IPS DF 6.9 (cell line): ENCODE results near the gene MYMK.

Experiments used
- DNase-seq: peaks from one replicate; pipeline ENCODE4 v3.0.0-alpha.2; 2013; ENCODE audit warnings: low read depth, low spot score
- H3K27ac ChIP-seq: one replicate; pipeline ENCODE4 v1.5.1; 2013; ENCODE audit warnings: low read length, control low read depth
- H3K27me3 ChIP-seq: 2 replicates; pipeline ENCODE4 v1.6.1; 2013; ENCODE audit warnings: mild to moderate bottlenecking, low read length; ENCODE audit not compliant: control insufficient read depth, insufficient read depth
- H3K36me3 ChIP-seq: 2 replicates; pipeline ENCODE4 v1.6.1; 2013; ENCODE audit warnings: low read length; ENCODE audit not compliant: control insufficient read depth, insufficient read depth
- H3K4me1 ChIP-seq: 2 replicates; pipeline ENCODE4 v1.6.1; 2013; ENCODE audit warnings: low read length; ENCODE audit not compliant: control insufficient read depth, insufficient read depth
- H3K4me3 ChIP-seq: 2 replicates; pipeline ENCODE4 v1.5.1; 2013; ENCODE audit warnings: mild to moderate bottlenecking, low read length
- H3K9me3 ChIP-seq: 2 replicates; pipeline ENCODE4 v1.6.1; 2013; ENCODE audit warnings: low read length, inconsistent platforms; ENCODE audit not compliant: control insufficient read depth, insufficient read depth
- WGBS: extraction: QIAGEN DNeasy Blood & Tissue Kit; methylation state at CpG from one replicate; pipeline ENCODE4 v1.1.7; 2013; ENCODE audit warnings: mixed read lengths, missing lambda C conversion rate; ENCODE audit not compliant: insufficient read length, insufficient coverage; 5-methylcytosine and 5-hydroxymethylcytosine counted together

The MYMK gene

DNA sequence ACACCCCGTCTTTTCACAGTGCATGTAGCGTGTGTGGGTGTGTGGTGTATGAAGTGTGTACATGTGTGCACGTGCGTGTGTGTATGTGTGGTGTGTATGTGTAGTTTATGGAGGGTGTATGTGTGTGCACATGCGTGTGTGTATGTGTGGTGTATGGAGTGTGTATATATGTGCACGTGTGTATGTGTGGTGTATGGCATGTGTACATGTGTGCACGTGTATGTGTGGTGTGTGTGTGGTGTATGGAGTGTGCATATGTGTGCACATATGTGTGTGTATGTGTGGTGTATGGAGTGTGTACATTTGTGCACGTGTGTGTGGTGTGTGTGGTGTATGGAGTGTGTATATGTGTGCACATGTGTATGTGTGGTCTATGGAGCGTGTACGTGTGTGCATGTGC is 13.2 kb downstream of the MYMK start:
- WGBS: 100% methylated on average over 5 of the region's 10 CpGs
- DNase-seq: no peak
- no peaks in the 10 kb centered on the region for H3K9me3 ChIP-seq
- H3K36me3 ChIP-seq: no peaks in the 10 kb centered on the region
- H3K27me3 ChIP-seq: no peaks in the 10 kb centered on the region
- no peak overlapping the region for H3K27ac ChIP-seq
- H3K4me1 ChIP-seq: peaks cover 11% of the 10 kb centered on the region
- no peak overlapping the region for H3K4me3 ChIP-seq

DNA sequence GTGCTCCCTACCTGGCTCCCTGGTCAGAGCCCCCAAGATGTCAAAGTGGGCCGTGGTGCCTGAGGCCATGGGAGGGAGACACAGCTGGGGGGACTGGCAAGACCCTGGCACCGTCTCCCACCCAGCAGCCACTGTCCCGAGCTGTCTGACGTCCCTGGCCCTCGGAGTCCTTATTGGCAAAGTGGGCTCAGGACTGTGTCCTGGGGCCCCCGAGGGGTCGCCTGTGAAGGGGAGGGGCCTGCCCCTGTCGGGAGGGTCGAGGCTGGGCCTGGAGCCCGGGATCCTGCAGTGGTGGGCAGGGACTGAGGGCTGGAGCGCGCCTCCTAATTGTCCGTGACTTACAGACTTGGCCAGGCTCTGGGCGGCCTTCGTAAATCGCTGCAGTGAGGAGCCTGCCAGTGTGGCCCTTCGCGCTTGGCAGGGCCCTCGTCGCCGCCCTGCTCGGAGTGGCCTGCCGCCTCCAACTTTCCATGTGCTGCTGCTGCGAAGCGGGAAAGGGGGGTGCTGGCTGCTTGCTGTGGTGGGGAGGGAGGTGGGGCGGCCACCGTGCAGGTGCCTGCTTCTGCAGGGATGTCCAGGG is 13.7 kb downstream of the MYMK start:
- H3K4me3 ChIP-seq: no peak overlapping the region
- DNase-seq: no peak
- no peaks in the 10 kb centered on the region for H3K36me3 ChIP-seq
- H3K27me3 ChIP-seq: no peaks in the 10 kb centered on the region
- whole genome bisulfite sequencing: no CpG with 5 or more reads among the region's 27 CpGs
- H3K4me1 ChIP-seq: peaks cover 11% of the 10 kb centered on the region
- H3K9me3 ChIP-seq: no peaks in the 10 kb centered on the region
- no peak overlapping the region for H3K27ac ChIP-seq

DNA sequence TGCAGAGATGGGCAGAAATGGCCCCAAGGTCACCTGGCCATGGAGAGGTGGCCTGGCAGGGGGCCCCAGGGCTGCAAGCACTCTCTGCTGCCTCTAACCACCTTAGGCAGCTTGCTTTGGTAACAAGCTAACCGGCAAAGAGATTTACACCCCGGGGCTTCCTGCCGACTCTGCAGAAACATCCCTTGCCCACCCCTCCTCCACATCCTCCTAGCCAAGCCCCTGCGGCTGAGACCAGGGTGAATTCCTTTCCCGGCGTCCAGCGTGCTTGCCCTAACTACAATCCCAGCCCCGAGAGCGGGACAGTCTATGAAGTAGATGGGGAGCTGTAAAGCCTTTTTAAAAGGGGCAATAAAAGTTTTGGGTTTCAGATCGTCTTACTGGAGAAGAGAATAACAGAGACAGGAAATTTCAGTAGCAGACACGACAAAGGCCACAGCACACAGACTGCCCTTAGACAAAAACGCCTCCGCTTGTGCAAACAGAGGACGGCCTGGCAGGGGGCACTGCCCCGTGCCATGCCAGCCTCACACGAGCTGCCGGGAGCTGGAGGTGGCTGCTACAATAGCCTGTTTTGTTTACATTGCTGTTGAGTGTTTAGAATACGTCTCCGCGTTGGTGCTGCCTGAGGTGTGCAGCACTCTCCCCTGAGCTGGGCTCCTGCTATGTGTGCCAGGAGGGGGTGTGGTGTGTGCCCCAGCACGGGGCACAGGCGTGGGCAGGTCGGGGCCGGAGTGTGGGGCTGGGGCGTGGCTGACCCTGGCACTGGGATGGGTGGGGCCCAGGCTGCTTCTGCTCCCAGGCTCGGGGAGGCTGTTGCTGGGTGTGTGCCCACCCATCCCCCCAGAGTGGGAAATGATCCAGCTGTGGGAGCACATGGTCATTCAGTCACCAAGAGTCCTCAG is 15.3 kb downstream of the MYMK start:
- Histone ChIP-seq H3K4me3 (no peak overlapping the region), H3K27ac (no peak overlapping the region)
- WGBS: no CpG with 5 or more reads among the region's 26 CpGs

DNA sequence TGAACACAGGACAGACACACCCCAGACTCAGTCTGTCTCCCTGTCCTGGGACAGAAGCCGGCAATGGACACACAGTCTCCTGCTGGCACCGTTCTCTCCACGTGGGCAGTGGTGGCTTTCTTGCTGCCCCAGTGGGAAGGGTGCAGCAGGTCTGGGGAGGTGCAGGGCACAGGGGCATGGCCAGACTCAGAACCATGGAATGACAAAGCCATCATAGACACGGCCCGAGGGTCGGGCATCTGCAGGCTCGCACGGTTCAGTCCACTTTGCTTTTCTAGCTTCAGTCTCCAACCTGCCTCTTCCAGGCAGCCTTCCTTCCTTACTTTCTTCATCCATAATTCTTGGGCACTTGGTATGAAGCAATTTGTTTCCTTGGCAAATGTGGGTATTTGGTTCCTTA is 16.7 kb downstream of the MYMK start:
- H3K27ac ChIP-seq: no peak overlapping the region
- no peak for DNase-seq
- peaks cover 9% of the 10 kb centered on the region; the same call in 1 of the 2 replicates for H3K4me1 ChIP-seq
- H3K4me3 ChIP-seq: no peak overlapping the region
- WGBS: no CpG with 5 or more reads among the region's 8 CpGs
- H3K36me3 ChIP-seq: no peaks in the 10 kb centered on the region
- no peaks in the 10 kb centered on the region for H3K9me3 ChIP-seq
- H3K27me3 ChIP-seq: no peaks in the 10 kb centered on the region

More for the DNA sequence above, 15.3 kb downstream of the MYMK start:
- Histone ChIP-seq H3K4me1 (peaks cover 11% of the 10 kb centered on the region), H3K36me3 (no peaks in the 10 kb centered on the region), H3K27me3 (no peaks in the 10 kb centered on the region), H3K9me3 (no peaks in the 10 kb centered on the region)
- DNase-seq: no peak

DNA sequence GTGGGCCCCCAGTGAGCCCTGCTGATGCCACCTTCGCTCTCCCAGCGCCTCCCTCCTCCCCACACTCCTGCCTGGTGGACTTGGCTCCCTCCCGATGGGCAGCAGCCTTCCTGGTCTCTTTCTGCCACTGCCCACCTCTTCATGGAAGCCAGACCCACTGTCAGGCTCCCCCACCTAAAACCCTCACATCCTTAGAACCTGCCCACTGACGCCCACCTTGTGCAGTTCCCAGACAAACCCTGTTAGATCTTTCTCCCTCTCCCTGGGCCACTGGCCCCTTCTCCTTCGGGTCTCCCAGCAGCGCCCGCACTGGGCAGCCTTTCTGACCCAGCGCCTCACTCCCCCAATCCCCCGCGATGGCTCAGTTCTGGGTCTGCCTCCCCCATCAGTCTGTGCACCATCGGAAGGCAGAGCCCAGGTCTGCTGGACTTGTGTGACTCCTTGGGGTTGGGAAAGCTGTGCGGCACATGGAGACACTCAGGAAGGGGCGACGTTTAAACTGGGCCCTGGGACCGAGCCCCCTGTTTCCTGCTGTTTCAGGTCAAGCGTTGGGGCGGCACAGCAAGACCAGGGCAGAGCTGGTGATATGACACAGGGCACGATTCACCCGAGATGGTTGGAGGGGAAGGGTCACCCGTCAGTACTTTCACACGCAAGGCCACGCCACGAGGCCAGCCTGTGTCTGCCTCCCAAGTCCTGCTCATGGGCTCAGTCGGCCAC is 17.4 kb downstream of the MYMK start:
- no CpG with 5 or more reads among the region's 24 CpGs for WGBS
- Histone ChIP-seq H3K27me3 (no peaks in the 10 kb centered on the region), H3K4me1 (peaks cover 5% of the 10 kb centered on the region; the same call in 1 of the 2 replicates)

DNA sequence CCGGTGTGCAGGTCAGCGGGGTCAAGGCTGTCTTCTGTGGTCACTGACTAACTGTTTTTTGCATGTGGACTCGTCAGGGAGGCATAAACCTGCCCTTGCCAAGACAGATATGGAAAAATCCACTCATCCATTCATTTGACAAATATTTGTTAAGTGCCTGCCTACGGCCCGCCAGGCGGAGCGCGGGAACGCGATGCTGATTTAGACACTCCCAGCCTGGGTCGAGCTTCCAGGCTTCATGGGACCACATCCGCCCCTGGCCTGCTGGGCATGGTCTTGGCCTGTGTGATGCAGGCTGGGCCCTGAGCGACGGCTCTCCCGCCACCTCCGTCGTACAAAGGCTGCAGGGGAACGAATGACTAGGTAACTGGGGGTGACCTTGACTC is 18.1 kb downstream of the MYMK start:
- no peaks in the 10 kb centered on the region for H3K9me3 ChIP-seq
- no peak overlapping the region for H3K4me3 ChIP-seq
- no peaks in the 10 kb centered on the region for H3K36me3 ChIP-seq
- WGBS: no CpG with 5 or more reads among the region's 18 CpGs
- no peak for DNase-seq
- H3K27ac ChIP-seq: no peak overlapping the region
- peaks cover 4% of the 10 kb centered on the region; the same call in 1 of the 2 replicates for H3K4me1 ChIP-seq
- no peaks in the 10 kb centered on the region for H3K27me3 ChIP-seq

More for the DNA sequence above, 17.4 kb downstream of the MYMK start:
- DNase-seq: no peak
- H3K36me3 ChIP-seq: no peaks in the 10 kb centered on the region
- no peaks in the 10 kb centered on the region for H3K9me3 ChIP-seq
- H3K4me3 ChIP-seq: no peak overlapping the region
- H3K27ac ChIP-seq: no peak overlapping the region

DNA sequence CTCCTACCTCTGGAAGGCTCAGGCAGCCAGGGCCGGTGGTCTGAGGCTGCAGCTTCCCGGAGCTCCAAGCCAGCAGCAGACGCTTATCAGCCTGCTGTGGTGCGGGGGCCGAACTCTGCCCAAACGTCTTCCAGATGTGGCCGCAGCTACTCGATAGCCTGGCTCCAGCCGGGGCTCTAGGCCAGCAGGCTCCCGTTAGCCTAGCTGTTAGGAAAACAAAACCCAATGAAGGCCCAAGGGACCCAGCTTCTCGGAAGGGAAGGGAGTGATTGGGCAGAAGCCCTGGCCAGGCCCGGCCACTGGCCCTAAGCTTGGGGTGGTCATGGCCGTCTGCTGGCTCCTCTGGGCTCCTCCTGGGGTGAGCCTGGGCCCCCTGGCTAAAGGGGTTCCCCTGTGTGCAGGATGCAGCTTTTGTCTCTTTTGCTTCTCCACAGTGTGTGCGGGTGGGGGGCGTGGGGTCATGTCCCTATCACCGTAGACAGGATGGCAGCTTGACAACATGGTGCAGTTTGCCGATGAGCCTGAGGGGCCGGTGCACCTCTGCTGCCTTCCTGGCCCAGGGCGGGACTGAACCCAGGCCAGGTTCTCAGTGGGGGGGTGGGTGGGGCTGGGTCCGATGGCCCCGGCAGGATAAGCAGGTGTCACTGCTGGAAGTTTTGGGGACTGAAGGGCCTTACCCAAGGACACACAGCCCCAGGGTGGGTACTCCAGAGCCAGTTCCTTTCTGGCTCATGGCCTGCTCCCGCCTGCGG is 18.7 kb downstream of the MYMK start:
- H3K36me3 ChIP-seq: no peaks in the 10 kb centered on the region
- H3K4me1 ChIP-seq: peaks cover 4% of the 10 kb centered on the region; the same call in 1 of the 2 replicates
- H3K27ac ChIP-seq: no peak overlapping the region
- no CpG with 5 or more reads among the region's 23 CpGs for WGBS
- H3K4me3 ChIP-seq: no peak overlapping the region
- DNase-seq: no peak
- H3K9me3 ChIP-seq: no peaks in the 10 kb centered on the region
- H3K27me3 ChIP-seq: no peaks in the 10 kb centered on the region

DNA sequence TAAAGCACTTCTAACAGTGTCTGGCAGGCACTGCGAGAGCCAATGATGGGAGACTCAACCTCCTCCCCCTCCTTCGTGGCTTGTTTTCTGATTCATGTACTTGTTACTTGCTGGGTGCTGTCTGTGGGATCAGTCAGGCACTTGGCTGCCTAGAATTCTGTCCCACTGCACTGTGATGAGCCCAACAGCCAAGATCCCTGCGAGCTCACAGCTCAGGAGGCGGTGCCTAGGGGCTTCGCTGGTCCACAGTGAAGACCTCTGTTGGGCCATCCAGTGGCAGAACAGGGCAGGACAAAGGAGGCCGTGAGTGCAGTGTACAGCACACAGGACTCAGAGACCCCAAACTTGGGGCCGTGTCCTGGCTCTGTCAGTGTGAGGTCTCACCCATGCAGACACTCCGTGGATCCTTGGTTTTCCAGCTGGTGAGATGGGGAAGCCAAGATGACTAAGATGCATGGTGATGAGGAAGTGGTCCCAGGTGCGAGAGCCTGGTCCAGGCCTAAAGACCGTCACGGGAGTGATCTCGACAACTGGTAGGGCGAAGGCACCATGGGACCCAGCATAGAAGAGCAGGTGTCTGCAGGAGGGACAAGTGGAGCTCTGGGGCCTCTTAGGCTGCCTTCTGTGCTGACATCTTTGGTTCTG is 19.5 kb downstream of the MYMK start:
- no peak overlapping the region for H3K4me3 ChIP-seq
- no peak for DNase-seq
- H3K4me1 ChIP-seq: peaks cover 4% of the 10 kb centered on the region; the same call in 1 of the 2 replicates
- WGBS: no CpG with 5 or more reads among the region's 13 CpGs
- H3K27ac ChIP-seq: no peak overlapping the region
- H3K9me3 ChIP-seq: no peaks in the 10 kb centered on the region
- no peaks in the 10 kb centered on the region for H3K36me3 ChIP-seq
- H3K27me3 ChIP-seq: no peaks in the 10 kb centered on the region

DNA sequence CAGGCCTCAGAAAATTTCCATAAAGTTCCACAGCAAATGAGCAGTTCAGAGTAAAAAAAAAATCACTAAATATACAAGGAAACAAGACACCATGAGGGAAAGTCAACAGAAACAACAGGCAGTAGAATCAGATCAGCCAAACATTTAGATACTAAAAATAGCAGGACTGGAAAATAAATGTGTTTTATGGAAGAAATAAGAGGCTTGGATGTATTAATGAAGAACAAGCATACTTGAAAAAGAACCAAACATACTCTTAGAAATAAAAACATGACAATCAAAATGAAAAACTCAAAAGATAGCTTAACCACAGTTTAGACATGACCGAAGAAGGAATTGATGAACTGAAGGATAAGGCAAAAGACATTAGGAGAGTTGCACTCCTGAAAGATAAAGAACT is 22.6 kb downstream of the MYMK start:
- no peaks in the 10 kb centered on the region for H3K36me3 ChIP-seq
- H3K4me1 ChIP-seq: no peaks in the 10 kb centered on the region
- H3K27ac ChIP-seq: no peak overlapping the region
- no CpG with 5 or more reads among the region's 1 CpG for WGBS
- H3K4me3 ChIP-seq: no peak overlapping the region
- H3K27me3 ChIP-seq: no peaks in the 10 kb centered on the region
- no peak for DNase-seq
- H3K9me3 ChIP-seq: no peaks in the 10 kb centered on the region
